Left renal pelvis (tissue), 4 donors: Measurements from ENCODE around the gene PDHX. TPM values are rescaled to one million over a fixed set of nuclear protein-coding genes. Genes with fewer than 3 reads are reported as not detected.

Source experiments
- DNase-seq, 4 donors: peaks; one replicate each; pipeline ENCODE4 v3.0.0-alpha.2; 2013; ENCODE audit warnings: low read depth in 4 of 4, low spot score in 3 of 4
- polyA plus RNA-seq, 4 donors: library from polyadenylated mRNA; unstranded; fragments of 120-200 nt; gene quantifications; one replicate each; pipeline ENCODE4 v1.2.1, GENCODE V29; 2013; ENCODE audit not compliant: insufficient read length in 4 of 4

PDHX gene
- polyA plus RNA-seq, 4 donors, result 22.4 to 43.6 (median 37.7) TPM

- no peak for DNase-seq
Observed at GRCh38 chr11:34986883-34987520, 70.6 kb downstream of the PDHX start.

GRCh38 chr11:34987617-34988016 lies 71.2 kb downstream of the PDHX start:
- DNase-seq, result no peak

DNA sequence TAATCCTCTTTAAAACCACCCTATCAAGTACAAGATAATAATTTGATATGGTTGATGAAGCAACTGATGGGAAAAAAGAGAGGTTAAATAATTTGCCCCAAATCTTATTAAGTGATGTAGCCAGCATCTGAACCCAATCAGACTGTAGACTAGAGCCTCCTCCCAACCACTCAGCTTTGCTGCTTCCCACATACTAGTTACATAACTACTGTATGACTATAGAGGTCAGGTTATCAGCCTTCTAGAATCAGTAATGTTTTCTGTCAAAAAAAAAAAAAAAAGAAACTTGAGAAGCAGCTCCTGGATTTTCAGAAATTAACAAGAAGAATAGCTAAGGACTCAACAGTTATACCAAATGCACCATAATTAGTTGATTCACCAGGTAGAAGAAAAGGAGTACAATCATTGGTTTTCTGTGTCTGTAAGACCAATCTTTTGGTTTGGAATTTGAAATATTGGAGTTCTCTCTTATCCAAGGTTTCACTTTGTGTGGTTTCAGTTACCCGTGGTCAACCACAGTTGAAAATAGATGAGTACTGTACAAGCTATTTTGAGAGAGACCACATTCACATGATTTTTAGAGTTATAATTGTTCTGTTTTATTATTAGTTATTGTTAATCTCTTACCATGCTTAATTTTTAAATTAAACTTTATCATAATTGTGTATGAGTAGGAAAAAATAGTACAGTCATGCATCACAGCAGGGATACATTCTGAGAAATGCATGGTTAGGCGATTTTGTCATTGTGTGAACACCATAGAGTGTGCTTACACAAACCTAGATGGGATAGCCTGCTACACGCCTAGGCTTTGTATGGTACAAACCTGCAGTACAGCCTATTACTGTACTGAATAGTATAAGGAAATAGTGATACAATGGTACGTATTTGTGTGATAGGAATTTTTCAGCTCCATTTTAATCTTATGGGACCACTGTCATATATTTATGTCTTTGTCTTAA lies 72.2 kb downstream of the PDHX start:
- DNase-seq, result no peak

DNA sequence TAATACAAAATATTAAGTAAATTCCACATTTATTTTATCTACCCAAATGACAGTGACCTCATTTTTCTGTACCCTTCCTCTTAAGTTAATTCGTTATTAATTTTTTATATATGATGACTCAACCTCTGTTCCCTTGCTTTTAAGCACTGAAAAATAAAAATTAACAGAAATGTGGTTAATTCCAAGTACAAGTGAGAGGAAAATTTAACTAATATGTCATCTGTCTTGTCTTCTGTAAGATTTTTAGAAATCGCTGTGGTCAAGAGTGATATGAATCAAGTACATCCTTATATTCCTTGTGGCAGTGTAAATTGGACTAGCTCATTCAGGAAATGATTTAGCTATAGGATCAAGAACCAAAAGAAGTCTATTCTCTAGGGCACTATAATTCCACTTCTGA lies 74.5 kb downstream of the PDHX start:
- no peak for DNase-seq

DNA sequence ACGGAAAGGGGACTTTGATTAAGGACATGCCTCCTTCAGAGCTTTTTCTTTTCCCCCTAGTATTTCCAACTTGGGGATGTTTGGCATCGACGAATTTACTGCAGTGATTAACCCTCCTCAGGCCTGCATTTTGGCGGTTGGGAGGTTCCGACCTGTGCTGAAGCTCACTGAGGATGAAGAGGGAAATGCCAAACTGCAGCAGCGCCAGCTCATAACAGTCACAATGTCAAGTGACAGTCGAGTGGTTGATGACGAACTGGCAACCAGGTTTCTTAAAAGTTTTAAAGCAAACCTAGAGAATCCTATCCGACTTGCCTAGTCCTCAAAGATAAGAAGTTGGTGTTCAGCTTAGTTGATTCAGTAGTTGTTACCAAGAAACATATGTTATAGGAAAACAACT lies 78.4 kb downstream of the PDHX start:
- DNase-seq, result no peak

GRCh38 chr11:34996958-34997357 lies 80.5 kb downstream of the PDHX start:
- DNase-seq, result no peak

GRCh38 chr11:34997952-34998528 lies 81.6 kb downstream of the PDHX start:
- no peak for DNase-seq

DNA sequence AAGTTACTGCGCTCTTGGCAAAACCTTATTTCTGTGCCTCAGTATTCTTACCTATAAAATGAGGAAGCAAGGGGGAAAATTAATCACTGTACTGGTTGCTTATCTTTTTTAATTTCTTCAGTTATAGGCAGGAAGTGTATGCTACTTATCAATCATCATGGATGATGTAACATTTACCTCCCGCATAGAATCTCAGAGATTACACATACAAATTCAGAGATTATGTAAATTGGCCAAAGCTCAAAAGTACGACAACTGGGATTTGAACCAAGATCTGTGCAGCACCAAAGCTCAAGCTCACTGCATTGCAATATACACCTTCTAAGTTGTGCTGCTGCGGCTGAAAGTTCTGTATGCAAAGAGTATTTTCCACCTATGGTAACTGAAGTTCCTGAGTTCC lies 83.0 kb downstream of the PDHX start:
- DNase-seq, result no peak

GRCh38 chr11:35003186-35003585 lies 86.8 kb downstream of the PDHX start:
- no peak for DNase-seq

- no peak for DNase-seq
Observed at GRCh38 chr11:35003658-35004057, 87.2 kb downstream of the PDHX start.

GRCh38 chr11:35005141-35005780 lies 88.8 kb downstream of the PDHX start:
- DNase-seq, result no peak

- DNase-seq, result no peak
Observed at GRCh38 chr11:35006389-35007128, 90.1 kb downstream of the PDHX start.

DNA sequence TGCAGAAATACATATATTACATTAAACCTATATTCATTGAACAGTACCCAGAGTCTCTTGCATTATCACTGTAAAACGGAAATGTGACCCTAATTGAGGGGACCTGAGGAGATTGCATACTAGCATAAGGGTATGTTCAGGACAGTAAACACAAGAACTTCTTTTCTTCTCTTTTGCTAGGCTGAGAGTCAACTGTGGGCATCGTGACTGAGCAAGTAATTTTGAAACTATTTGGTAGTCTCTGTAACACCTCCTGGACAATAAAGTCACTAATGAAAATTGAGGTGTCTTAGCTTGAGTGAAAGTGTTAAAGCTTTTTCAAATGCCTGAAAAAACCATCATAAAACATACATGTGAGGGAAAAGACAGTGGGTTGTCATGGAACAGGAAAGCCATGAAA lies 90.9 kb downstream of the PDHX start:
- DNase-seq, result no peak

DNA sequence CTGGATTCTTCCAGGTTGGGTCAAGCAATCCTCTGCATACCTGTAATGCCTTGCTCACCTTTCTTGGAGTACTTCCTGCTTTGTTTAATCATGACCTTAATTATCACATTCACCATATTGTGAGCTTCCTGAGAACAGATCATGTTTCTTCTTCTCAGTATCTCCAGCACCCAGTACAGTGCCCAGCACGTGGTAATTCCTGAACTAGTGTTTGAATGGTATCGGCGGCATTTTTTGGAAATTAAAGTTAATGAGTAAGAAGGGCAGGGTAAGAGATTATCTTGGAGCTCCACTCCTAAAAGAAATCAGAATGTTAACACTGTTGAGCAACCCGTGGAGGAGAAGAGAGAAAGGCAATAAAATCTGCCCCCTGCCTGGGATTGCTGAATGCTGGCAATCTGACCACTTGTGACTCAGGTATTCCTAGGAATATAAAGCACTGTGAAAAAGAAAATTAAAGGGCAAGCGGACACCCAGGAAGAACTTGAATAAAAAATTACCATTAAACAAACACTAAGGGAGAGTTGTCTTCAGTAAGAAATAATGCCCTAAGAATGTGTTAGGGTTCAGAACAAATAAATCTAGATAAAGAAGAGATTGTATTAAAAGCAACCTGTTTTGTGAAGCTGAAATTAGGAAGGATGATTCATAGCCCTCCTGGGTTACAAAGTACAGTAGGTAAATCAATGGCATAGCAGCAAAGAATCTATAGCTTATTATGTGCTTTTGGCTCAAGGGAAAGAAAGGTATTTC lies 92.9 kb downstream of the PDHX start:
- DNase-seq, result no peak

- no peak for DNase-seq
Observed at GRCh38 chr11:35009944-35010342, 93.5 kb downstream of the PDHX start.

DNA sequence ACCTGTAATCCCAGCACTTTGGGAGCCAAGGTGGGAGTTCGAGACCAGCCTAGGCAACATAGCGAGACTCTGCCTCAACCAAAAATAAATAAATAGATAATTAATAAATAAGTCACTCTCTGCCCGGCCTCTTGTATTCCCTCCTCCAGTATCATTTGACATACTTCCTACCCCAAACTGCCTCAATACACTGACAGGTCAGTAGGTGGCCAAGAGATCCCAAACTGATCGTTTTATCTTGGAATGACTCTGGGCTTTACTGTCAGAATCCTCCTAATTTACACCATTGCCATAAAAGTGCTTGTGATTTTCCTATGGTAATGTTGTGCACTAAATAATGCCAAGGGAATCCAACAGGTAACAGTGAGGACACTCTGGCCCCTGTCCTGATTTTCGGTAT lies 94.2 kb downstream of the PDHX start:
- no peak for DNase-seq

DNA sequence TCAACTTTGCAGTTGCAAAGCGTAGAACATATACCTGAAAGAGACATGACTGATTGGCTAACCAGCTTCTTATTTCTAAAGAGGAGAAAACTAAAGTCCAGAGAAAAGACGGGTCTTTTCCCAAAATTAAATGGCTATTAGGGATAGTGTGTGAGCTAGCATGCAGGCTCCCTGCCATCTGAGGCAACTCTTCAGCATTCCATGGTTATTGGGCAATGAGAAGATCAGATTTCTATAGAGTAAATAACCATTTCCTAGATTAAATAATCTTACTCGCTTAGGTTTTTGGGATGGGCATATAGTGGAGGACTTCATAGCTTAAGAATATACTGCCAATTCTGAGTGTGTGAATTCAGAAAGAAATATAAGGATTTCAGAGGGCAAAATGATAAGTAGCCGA lies 95.0 kb downstream of the PDHX start:
- no peak for DNase-seq

DNA sequence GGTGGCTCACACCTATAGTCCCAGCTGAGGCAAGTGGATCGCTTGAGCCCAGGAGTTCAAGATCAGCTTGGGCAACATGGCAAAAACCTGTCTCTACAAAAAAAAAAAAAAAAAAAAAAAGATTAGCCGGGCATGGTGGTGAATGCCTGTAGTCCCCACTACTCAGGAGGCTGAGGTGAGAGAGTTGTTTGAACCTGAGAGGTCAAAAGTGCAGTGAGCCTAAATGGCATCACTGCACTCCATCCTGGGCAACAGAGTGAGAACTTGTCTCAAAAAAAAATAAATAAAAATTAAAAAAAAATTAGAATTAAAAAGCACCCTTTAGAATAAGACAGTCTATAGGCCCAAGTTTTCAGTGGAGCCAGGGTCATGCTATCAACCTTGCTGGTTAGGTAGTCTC lies 95.5 kb downstream of the PDHX start:
- DNase-seq, result no peak

- no peak for DNase-seq
Observed at GRCh38 chr11:35012467-35013191, 96.2 kb downstream of the PDHX start.
